Esophagus muscularis mucosa (tissue), 3 donors: Measurements from ENCODE around the gene ARHGAP15.

Experiments
- CTCF ChIP-seq, 3 experiments: fragments of 200-600 bp in 2 of 3; fragments of 450-650 bp in 1 of 3; sonication (generic) in 2 of 3; IDR thresholded peaks; one replicate each; pipeline ENCODE4 v1.5.1; 2017 to 2019; ENCODE audit warnings: antibody characterized with exemption in 3 of 3, mild to moderate bottlenecking in 2 of 3, moderate library complexity in 1 of 3
- POLR2A ChIP-seq: fragments of 450-650 bp; IDR thresholded peaks from one replicate; pipeline ENCODE4 v1.6.1; 2017; ENCODE audit warnings: antibody characterized with exemption, moderate library complexity, mild to moderate bottlenecking, low read depth
- POLR2AphosphoS5 ChIP-seq, 2 donors: sonication (generic); formaldehyde crosslinking; IDR thresholded peaks; one replicate each; pipeline ENCODE4 v1.6.1; 2017; ENCODE audit warnings: antibody characterized with exemption in 2 of 2

DNA sequence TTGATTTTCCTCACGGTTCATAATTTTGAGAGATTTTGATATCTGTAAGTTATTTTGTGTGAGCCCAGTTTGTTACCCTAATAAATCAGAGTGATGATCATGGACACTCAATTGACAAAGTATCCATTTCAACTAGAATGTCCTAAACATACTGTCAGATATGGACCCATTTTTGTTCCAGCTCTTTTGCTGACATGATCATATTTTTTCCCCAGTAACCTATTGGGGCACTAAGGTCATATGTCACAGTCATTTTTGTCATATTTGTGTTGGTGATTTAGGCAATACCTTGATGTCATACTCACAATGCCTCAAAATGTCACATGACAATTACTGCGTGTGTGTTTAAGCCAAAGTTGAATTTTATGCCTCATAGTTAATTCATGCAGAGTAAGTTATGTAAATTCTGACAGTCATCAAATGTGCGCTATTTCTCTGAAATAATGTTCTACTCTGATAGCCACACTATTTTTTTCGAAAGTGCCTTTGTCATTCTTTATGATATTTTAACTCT lies 218.7 kb downstream of the ARHGAP15 start:
- TF ChIP-seq CTCF (IDR thresholded peaks at IDR 0.05) (no peak), POLR2A (no peak), POLR2AphosphoS5 (IDR thresholded peaks at IDR 0.05) (no peak)
